ENCODE results near the gene ACTG1.

Gene ACTG1

GRCh38 chr17:81487487-81488275 is 24.9 kb downstream of the ACTG1 start:
- in situ Hi-C loops (cut with MboI; ENCODE audit: low pct_unique_long_range_greater_than_20kb, low sequenced_read_pairs) = no loop called here
- peak; percentile 63 for DNase-seq

GRCh38 chr17:81487089-81487486 is 25.5 kb downstream of the ACTG1 start:
- in situ Hi-C loops (cut with MboI; ENCODE audit: low pct_unique_long_range_greater_than_20kb, low sequenced_read_pairs) = no loop called here
- DNase-seq = no peak

- in situ Hi-C loops (cut with MboI; ENCODE audit: low pct_unique_long_range_greater_than_20kb, low sequenced_read_pairs) = no loop called here
- peak; percentile 90 for DNase-seq
These were observed 26.3 kb downstream of the ACTG1 start for GRCh38 chr17:81486199-81486810.

- peak; percentile 87 for DNase-seq
- in situ Hi-C loops (cut with MboI; ENCODE audit: low pct_unique_long_range_greater_than_20kb, low sequenced_read_pairs) = no loop called here
These were observed 28.2 kb downstream of the ACTG1 start for GRCh38 chr17:81484195-81484979.

GRCh38 chr17:81483862-81484194 is 28.8 kb downstream of the ACTG1 start:
- in situ Hi-C loops (cut with MboI; ENCODE audit: low pct_unique_long_range_greater_than_20kb, low sequenced_read_pairs) = no loop called here
- DNase-seq = no peak

GRCh38 chr17:81483085-81483861 is 29.3 kb downstream of the ACTG1 start:
- DNase-seq = peak; percentile 26
- in situ Hi-C loops (cut with MboI; ENCODE audit: low pct_unique_long_range_greater_than_20kb, low sequenced_read_pairs) = no loop called here

- DNase-seq = no peak
- in situ Hi-C loops (cut with MboI; ENCODE audit: low pct_unique_long_range_greater_than_20kb, low sequenced_read_pairs) = no loop called here
These were observed 29.9 kb downstream of the ACTG1 start for GRCh38 chr17:81482673-81483072.

- DNase-seq = no peak
- in situ Hi-C loops (cut with MboI; ENCODE audit: low pct_unique_long_range_greater_than_20kb, low sequenced_read_pairs) = no loop called here
These were observed 30.6 kb downstream of the ACTG1 start for GRCh38 chr17:81481815-81482505.

GRCh38 chr17:81481073-81481799 is 31.4 kb downstream of the ACTG1 start:
- no peak for DNase-seq
- in situ Hi-C loops (cut with MboI; ENCODE audit: low pct_unique_long_range_greater_than_20kb, low sequenced_read_pairs) = no loop called here

GRCh38 chr17:81480140-81481072 is 32.2 kb downstream of the ACTG1 start:
- in situ Hi-C loops (cut with MboI; ENCODE audit: low pct_unique_long_range_greater_than_20kb, low sequenced_read_pairs) = no loop called here
- no peak for DNase-seq

- in situ Hi-C loops (cut with MboI; ENCODE audit: low pct_unique_long_range_greater_than_20kb, low sequenced_read_pairs) = no loop called here
- DNase-seq = no peak
These were observed 33.2 kb downstream of the ACTG1 start for GRCh38 chr17:81479175-81480071.

GRCh38 chr17:81478119-81478518 is 34.5 kb downstream of the ACTG1 start:
- in situ Hi-C loops (cut with MboI; ENCODE audit: low pct_unique_long_range_greater_than_20kb, low sequenced_read_pairs) = no loop called here
- DNase-seq = no peak

GRCh38 chr17:81477173-81477572 is 35.4 kb downstream of the ACTG1 start:
- in situ Hi-C loops (cut with MboI; ENCODE audit: low pct_unique_long_range_greater_than_20kb, low sequenced_read_pairs) = no loop called here
- no peak for DNase-seq

GRCh38 chr17:81476635-81477034 is 36.0 kb downstream of the ACTG1 start:
- DNase-seq = no peak
- in situ Hi-C loops (cut with MboI; ENCODE audit: low pct_unique_long_range_greater_than_20kb, low sequenced_read_pairs) = no loop called here

- in situ Hi-C loops (cut with MboI; ENCODE audit: low pct_unique_long_range_greater_than_20kb, low sequenced_read_pairs) = no loop called here
- DNase-seq = no peak
These were observed 36.5 kb downstream of the ACTG1 start for GRCh38 chr17:81476097-81476496.

GRCh38 chr17:81474958-81475357 is 37.6 kb downstream of the ACTG1 start:
- DNase-seq = no peak
- in situ Hi-C loops (cut with MboI; ENCODE audit: low pct_unique_long_range_greater_than_20kb, low sequenced_read_pairs) = no loop called here
